Left ventricle myocardium superior (tissue), 1 donor: Measurements from ENCODE around the gene CDH26. TPM values are rescaled to one million over a fixed set of nuclear protein-coding genes. Genes with fewer than 3 reads are reported as not detected.
A peak's percentile ranks its signal among the peaks of the same experiment; 100 is the strongest.

Source experiments
- ATAC-seq: fragments of 200-7000 bp; cut with Tn5 transposase; one replicate; pipeline ENCODE4 v1.9.1; 2020; ENCODE audit warnings: mild to moderate bottlenecking, moderate library complexity
- DNase-seq: peaks from one replicate; pipeline ENCODE4 v3.0.0-alpha.2; 2020
- intact Hi-C: fragments of 100-400 bp; cut with micrococcal nuclease; formaldehyde crosslinking; loops from one replicate; pipeline ENCODE4 v1.11.0; 2022
- total RNA-seq: library from RNA; stranded (reverse); fragmentation: NEBNext Ultra II Directional; extraction: Animal tissue kit (Norgen Biotek cat#: 25700); gene quantifications from one replicate; pipeline ENCODE4 v1.2.1, GENCODE V29; 2021
- donor health status: DM: no; HTN: yes; CAD: no; lungs with severe emphysema.

Gene CDH26
- total RNA-seq, 1 donor from 2014 or later: 1.6 TPM

GRCh38 chr20:59976156-59976782 is 18.0 kb downstream of the CDH26 start:
- DNase-seq (no peak), ATAC-seq (no peak)
- intact Hi-C loops: no loop called here

DNA sequence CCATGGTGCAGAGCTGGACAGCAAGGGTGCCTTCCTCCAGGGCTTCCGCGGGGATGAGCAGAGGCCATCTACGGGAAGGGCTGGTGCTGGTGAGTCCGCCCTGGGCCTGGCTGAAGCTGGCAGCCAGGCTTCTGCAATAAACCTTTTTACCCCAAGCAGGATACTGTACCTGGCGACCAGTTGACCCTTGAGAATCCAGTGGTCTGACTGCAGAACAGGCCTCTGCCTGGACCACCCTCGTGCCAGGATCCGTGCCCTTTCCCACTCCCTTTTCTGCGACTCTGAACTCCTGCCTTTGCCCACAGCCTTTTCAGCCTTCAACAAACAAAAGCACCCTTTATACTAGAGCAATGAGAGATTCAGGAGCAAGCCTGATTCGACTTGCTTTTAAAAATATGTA is 18.9 kb downstream of the CDH26 start:
- no peak for ATAC-seq
- intact Hi-C loops: no loop called here
- no peak for DNase-seq

DNA sequence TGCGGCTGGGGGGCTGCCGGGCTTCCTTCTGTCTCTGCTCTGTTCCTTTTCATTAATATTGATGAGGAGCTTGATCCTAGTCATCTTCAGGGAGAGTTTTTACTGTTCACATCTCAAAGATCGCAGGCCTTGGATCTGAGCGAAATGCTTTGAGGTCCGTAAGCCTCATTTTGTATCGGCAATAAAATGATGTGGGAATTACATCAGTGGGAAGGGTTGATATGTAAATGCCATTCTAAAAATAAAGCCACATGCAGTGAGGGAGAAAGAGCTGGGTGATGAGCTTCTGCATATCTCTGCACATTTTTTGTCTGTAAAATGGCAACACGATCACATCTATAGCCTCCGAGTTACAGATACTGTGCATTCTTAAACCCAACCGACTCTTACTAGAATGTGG is 24.9 kb downstream of the CDH26 start:
- DNase-seq: no peak
- intact Hi-C loops: no loop called here

DNA sequence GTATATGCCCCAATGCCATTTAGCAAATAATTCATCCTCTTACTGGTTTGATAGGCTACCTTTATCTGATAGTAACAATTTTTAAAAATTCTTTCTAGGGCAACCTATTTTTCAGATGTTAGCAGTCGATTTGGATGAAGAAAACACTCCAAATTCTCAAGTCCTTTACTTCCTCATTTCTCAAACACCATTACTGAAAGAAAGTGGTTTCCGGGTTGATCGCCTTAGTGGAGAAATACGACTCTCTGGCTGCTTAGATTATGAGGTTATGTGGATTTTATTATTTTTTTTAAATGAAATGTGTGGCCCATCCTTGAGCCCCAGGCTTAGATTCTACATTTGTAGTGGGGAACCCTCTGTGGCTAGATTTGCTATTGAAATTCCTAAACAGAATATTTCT is 26.3 kb downstream of the CDH26 start:
- ATAC-seq (no peak), DNase-seq (no peak)
- intact Hi-C loops: no loop called here

More for the DNA sequence above, 24.9 kb downstream of the CDH26 start:
- no peak for ATAC-seq

DNA sequence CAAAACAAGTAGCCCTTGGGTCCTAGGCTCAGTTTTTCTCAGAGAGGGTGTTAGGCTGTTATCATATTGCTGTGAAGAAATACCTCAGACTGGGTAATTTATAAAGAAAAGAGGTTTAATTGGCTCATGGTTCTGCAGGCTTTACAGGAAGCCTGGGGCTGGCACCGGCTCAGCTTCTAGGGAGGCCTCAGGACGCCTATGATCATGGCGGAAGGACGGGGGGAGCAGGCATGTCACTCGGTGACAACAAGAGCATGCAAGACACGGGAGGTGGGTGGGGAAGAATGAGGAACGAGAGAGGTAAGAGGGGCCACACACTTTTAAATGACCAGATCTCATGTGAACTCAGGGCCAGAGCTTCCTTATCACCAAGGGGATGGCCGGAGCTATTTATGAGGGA is 26.9 kb downstream of the CDH26 start:
- no peak for DNase-seq
- ATAC-seq: no peak
- intact Hi-C loops: no loop called here

- ATAC-seq (peak; percentile 86), DNase-seq (peak; percentile 56)
- intact Hi-C loops: no loop called here
Observed at GRCh38 chr20:59985864-59986263, 27.6 kb downstream of the CDH26 start.

DNA sequence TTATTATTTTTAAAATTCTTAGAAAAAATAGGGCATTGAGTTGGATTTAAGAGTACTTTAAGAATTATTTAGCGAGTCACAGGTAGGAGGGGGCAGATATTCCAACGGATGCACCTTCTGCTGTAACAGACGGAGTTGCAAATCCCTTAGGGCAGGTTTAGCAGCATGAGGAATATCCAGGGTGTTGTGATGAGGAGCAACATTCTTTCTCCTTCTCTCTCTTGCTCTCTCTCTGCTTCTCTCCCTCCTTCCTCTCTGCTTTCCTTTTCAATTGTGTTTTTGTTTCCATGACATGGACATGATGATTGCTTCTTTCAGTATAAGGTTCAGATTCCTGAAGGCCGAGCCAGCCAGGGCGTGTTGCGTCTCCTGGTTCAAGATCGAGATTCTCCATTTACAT is 28.9 kb downstream of the CDH26 start:
- no peak for ATAC-seq
- DNase-seq: no peak
- intact Hi-C loops: no loop called here

- DNase-seq (no peak), ATAC-seq (no peak)
- intact Hi-C loops: no loop called here
Observed at GRCh38 chr20:59988141-59988540, 29.9 kb downstream of the CDH26 start.

- intact Hi-C loops: no loop called here
- DNase-seq (no peak), ATAC-seq (no peak)
Observed at GRCh38 chr20:59992526-59993084, 34.4 kb downstream of the CDH26 start.

DNA sequence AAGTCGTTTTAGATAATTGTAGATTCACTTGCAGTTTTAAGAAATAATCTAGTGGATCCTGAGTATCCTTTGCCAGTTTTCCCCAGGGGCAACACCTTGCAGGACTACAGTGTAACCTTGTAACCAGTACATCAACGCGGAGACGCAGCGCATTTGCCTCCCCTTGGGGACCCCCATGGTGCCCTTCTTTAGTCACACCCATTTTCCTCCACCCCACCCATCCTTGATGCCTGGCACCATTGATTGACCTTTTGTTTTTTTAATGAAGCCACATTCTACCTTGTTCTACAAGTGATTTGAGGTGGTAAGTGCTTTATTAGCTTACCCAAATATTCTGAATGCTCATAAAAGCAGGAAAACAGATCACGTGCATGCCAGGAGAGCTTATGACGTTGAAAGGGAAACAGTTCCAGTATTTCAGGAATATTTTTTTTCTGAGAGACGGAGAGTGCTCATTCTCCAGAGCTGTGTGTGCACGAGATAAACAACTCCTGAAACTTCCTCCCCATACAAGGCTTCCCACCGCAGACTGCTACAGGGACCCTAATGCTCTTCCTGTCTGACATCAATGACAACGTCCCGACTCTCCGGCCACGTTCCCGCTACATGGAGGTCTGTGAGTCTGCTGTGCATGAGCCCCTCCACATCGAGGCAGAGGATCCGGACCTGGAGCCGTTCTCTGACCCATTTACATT is 35.7 kb downstream of the CDH26 start:
- ATAC-seq (no peak), DNase-seq (no peak)
- intact Hi-C loops: no loop called here

- intact Hi-C loops: no loop called here
- peak; percentile 64 for ATAC-seq
- no peak for DNase-seq
Observed at GRCh38 chr20:59994697-59995122, 36.5 kb downstream of the CDH26 start.

DNA sequence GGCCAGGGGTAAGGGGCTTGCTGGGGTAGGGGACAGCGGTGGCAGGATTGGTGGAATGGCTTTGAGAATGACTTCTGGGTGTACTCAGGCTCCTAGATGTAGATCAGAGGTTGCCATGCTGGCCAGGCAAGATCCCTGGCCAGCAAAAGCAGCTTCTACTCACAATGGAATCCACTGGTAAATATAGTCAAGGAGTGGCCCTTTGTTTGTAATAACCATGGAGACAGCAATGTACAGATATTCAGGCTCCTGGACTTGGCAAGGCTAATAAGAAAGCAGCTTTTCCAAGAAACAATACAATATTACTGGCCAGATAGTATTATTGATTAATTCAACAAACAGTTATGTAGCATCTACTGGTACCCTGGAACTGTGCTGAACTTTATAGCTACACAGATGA is 37.9 kb downstream of the CDH26 start:
- intact Hi-C loops: no loop called here
- DNase-seq (no peak), ATAC-seq (peak; percentile 66)

GRCh38 chr20:59997896-59998295 is 39.7 kb downstream of the CDH26 start:
- no peak for ATAC-seq
- intact Hi-C loops: no loop called here

GRCh38 chr20:59999502-59999901 is 41.3 kb downstream of the CDH26 start:
- intact Hi-C loops: no loop called here
- DNase-seq (no peak), ATAC-seq (no peak)

More at GRCh38 chr20:59997896-59998295, 39.7 kb downstream of the CDH26 start:
- DNase-seq: no peak

- no peak for ATAC-seq
- DNase-seq: no peak
Observed at GRCh38 chr20:60000271-60001042, 42.2 kb downstream of the CDH26 start.

DNA sequence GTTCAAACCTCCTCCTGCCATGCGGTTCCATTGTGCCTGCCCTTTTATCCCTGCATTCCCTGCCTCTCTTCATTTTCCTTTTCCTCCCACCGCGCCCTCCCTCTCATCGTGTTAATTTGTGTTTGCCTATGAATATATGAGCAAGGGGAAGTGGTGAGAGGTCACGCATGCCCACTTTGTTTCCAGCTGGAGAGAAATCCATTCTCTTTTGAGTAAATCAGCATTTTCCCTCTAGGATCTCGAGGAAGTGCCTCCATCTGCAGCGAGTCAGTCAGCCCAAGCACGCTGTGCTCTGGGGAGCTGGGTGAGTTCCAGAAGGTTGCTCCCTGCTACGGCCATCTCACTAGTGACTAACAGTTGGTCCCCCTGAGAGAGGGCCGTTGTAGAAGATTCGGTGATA is 42.9 kb downstream of the CDH26 start:
- DNase-seq (no peak), ATAC-seq (peak; percentile 63)
- intact Hi-C loops: no loop called here

More at GRCh38 chr20:60000271-60001042, 42.2 kb downstream of the CDH26 start:
- intact Hi-C loops: no loop called here

- DNase-seq (no peak), ATAC-seq (no peak)
- intact Hi-C loops: no loop called here
Observed at GRCh38 chr20:60003776-60004175, 45.6 kb downstream of the CDH26 start.

GRCh38 chr20:60006261-60006660 is 48.0 kb downstream of the CDH26 start:
- intact Hi-C loops: no loop called here
- DNase-seq (no peak), ATAC-seq (no peak)

GRCh38 chr20:60007464-60007863 is 49.2 kb downstream of the CDH26 start:
- ATAC-seq (peak; percentile 79), DNase-seq (no peak)
- intact Hi-C loops: no loop called here
